Kidney epithelial cell (primary cell): Measurements from ENCODE around the gene SERHL2. TPM values are rescaled to one million over a fixed set of nuclear protein-coding genes. Genes with fewer than 3 reads are reported as not detected.
"Not testable (repeated sequence)": the region's sequence is repeated elsewhere in the genome, so short reads cannot be mapped to it uniquely, and the experiment has no call there.

Source experiments
- DNase-seq: peaks from one replicate; pipeline ENCODE4 v3.0.0-alpha.2; 2010; ENCODE audit warnings: low read depth
- H3K27me3 ChIP-seq: 2 replicates; pipeline ENCODE4 v1.6.0; 2011; ENCODE audit warnings: low read length; ENCODE audit not compliant: control insufficient read depth, insufficient read depth
- H3K36me3 ChIP-seq: 2 replicates; pipeline ENCODE4 v1.5.1; 2011; ENCODE audit warnings: low read length; ENCODE audit not compliant: control insufficient read depth, insufficient read depth
- H3K4me3 ChIP-seq: 2 replicates; pipeline ENCODE4 v1.5.1; 2011; ENCODE audit warnings: low read depth, mild to moderate bottlenecking, control low read depth, low read length
- CTCF ChIP-seq: IDR thresholded peaks from 2 replicates; pipeline ENCODE4 v1.5.1; 2011; ENCODE audit warnings: mild to moderate bottlenecking, moderate library complexity, low read length, control low read depth, inconsistent platforms; ENCODE audit not compliant: insufficient read depth, poor library complexity, severe bottlenecking
- total RNA-seq: library from RNA; depleted of rRNA; stranded (reverse); fragments of >200 nt; gene quantifications from 2 replicates; pipeline ENCODE4 v1.2.3, GENCODE V29; 2015

SERHL2 gene
- total RNA-seq, 1 donor from 2014 or later, result 2.0 TPM

DNA sequence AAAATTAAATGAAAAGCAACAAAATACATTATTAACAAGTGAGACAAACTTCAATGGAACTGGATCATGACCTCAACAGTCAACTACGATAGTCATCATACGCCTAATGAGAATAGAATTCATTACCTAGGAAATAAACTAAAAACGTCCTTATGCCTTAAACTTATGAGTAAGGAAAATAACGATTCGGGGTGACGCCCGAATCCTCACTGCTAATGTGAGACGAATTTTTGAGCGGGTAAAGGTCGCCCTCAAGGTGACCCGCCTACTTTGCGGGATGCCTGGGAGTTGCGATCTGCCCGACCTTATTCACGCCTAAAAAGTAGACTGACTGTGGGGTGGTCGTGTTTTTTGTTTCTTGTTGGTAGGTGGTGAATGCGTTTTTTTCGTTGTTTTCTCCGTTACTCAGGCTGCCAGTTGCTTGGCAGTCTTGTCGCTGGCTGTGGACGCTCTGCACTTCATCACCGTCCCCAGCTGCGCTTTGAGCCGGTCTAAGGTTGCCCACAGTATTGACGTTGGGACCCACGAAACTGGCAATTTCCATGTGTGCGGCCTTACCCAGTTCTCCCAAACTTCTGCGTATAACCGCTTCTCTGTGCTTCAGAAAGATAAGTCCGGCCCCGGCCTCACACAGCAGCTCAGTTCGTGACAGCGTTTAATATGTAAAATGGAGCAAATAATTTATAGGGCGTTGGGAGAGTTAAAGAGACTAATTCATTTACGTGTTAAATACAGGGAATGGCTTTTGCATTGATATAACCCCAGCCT lies 61.5 kb downstream of the SERHL2 start:
- peaks cover 1% of the 10 kb centered on the region for H3K36me3 ChIP-seq
- DNase-seq, result peak; percentile 98
- no peaks in the 10 kb centered on the region for H3K27me3 ChIP-seq
- no peak for TF ChIP-seq CTCF
- H3K4me3 ChIP-seq, result no peak overlapping the region

GRCh38 chr22:42615860-42616175 lies 62.1 kb downstream of the SERHL2 start:
- H3K4me3 ChIP-seq, H3K36me3 ChIP-seq, H3K27me3 ChIP-seq, DNase-seq: not testable (repeated sequence)

GRCh38 chr22:42617155-42617983 lies 63.6 kb downstream of the SERHL2 start:
- no peak for TF ChIP-seq CTCF
- no peak for DNase-seq

GRCh38 chr22:42619261-42620063 lies 65.7 kb downstream of the SERHL2 start:
- no peaks in the 10 kb centered on the region for H3K27me3 ChIP-seq
- no peak overlapping the region for H3K4me3 ChIP-seq
- TF ChIP-seq CTCF, result no peak
- no peak for DNase-seq
- H3K36me3 ChIP-seq, result peaks cover 1% of the 10 kb centered on the region

More at GRCh38 chr22:42617155-42617983, 63.6 kb downstream of the SERHL2 start:
- Histone ChIP-seq H3K4me3 (no peak overlapping the region), H3K27me3 (no peaks in the 10 kb centered on the region), H3K36me3 (peaks cover 1% of the 10 kb centered on the region)

DNA sequence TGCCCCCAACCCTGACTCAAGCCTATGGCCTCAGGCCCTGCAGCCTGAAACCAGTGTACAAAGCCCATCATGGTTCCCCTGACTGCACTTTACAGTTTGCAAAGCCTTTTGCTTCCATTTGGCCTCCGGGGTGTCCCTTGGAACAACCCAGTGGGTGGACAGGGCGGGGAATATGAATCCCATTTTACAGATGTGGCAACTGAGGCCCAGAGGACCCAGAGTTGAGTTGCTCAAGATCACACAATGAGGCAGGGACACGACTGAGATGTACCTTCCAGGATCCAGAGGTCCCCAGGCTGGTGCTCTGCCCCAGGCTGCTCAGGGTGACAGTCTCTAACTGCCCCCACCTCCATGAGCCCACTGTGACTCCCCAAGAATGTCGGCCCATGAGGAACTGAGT lies 66.3 kb downstream of the SERHL2 start:
- H3K27me3 ChIP-seq, result no peaks in the 10 kb centered on the region
- no peak overlapping the region for H3K4me3 ChIP-seq
- peaks cover 1% of the 10 kb centered on the region for H3K36me3 ChIP-seq
- no peak for DNase-seq
- no peak for TF ChIP-seq CTCF

DNA sequence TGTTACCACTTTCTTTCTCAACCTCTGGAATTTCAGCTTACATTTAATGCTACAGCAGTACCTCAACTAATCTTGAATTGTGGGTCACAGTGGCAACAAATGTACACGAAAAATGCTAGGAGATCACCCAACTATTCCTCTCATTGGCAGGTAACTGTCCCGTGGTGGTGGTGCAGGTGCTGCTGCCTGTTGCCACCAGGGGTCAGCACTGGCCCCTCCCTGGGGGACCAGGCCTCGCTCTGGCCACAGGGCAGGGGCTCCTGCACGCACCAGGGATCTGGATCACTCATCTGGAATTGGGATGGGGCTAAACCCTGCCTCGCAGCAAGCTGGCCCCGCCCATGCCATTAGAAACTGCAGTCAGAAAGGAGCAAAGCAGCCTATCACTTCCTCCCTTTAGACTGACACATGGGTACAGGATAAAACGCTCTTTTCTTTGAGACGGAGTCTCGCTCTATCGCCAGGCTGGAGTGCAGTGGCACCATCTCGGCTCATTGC lies 67.8 kb downstream of the SERHL2 start:
- no peak for DNase-seq
- Histone ChIP-seq H3K27me3 (no peaks in the 10 kb centered on the region), H3K4me3 (no peak overlapping the region), H3K36me3 (peaks cover 1% of the 10 kb centered on the region)
- peak; percentile 94 for TF ChIP-seq CTCF
